ENCODE data around the gene DAP. TPM values are rescaled to one million over a fixed set of nuclear protein-coding genes. Genes with fewer than 3 reads are reported as not detected.

DAP gene
- total and polyA plus RNA-seq, 12 donors = 14.2 to 52.5 (median 28.0) TPM

- intact Hi-C loops (cut with DNase I) = no loop called here
- TF ChIP-seq, protein P1, sequence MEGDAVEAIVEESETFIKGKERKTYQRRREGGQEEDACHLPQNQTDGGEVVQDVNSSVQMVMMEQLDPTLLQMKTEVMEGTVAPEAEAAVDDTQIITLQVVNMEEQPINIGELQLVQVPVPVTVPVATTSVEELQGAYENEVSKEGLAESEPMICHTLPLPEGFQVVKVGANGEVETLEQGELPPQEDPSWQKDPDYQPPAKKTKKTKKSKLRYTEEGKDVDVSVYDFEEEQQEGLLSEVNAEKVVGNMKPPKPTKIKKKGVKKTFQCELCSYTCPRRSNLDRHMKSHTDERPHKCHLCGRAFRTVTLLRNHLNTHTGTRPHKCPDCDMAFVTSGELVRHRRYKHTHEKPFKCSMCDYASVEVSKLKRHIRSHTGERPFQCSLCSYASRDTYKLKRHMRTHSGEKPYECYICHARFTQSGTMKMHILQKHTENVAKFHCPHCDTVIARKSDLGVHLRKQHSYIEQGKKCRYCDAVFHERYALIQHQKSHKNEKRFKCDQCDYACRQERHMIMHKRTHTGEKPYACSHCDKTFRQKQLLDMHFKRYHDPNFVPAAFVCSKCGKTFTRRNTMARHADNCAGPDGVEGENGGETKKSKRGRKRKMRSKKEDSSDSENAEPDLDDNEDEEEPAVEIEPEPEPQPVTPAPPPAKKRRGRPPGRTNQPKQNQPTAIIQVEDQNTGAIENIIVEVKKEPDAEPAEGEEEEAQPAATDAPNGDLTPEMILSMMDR (IDR thresholded peaks at IDR 0.05) = no peak
- DNase-seq (no peak), ATAC-seq (no peak)
- peaks cover 0 to 5% (median 0%) of the 10 kb centered on the region in 7 donors for H3K27me3 ChIP-seq
- H3K4me3 ChIP-seq = no peak overlapping the region
- H3K9me3 ChIP-seq = no peaks in the 10 kb centered on the region
- 86 to 87% methylated on average over 6 of the region's 6 CpGs for WGBS, 2 donors
- H3K36me3 ChIP-seq = peaks cover 0 to 17% (median 0%) of the 10 kb centered on the region in 9 donors
- H3K27ac ChIP-seq = no peak overlapping the region
- H3K4me1 ChIP-seq = peaks cover 0 to 6% (median 0%) of the 10 kb centered on the region in 9 donors
Observed at GRCh38 chr5:10645671-10646070, 115.4 kb downstream of the DAP start.

GRCh38 chr5:10645146-10645545 is 115.9 kb downstream of the DAP start:
- ATAC-seq (no peak), DNase-seq (no peak)
- TF ChIP-seq, protein P1 (IDR thresholded peaks at IDR 0.05) = no peak
- peaks cover 0 to 6% (median 0%) of the 10 kb centered on the region in 9 donors for H3K4me1 ChIP-seq
- H3K36me3 ChIP-seq = peaks cover 0 to 12% (median 0%) of the 10 kb centered on the region in 9 donors
- WGBS, 2 donors = 95 to 97% methylated on average over 3 of the region's 3 CpGs
- H3K9me3 ChIP-seq = no peaks in the 10 kb centered on the region
- intact Hi-C loops (cut with DNase I) = no loop called here
- H3K27me3 ChIP-seq = peaks cover 0 to 5% (median 0%) of the 10 kb centered on the region in 7 donors
- no peak overlapping the region for H3K4me3 ChIP-seq
- no peak overlapping the region for H3K27ac ChIP-seq

DNA sequence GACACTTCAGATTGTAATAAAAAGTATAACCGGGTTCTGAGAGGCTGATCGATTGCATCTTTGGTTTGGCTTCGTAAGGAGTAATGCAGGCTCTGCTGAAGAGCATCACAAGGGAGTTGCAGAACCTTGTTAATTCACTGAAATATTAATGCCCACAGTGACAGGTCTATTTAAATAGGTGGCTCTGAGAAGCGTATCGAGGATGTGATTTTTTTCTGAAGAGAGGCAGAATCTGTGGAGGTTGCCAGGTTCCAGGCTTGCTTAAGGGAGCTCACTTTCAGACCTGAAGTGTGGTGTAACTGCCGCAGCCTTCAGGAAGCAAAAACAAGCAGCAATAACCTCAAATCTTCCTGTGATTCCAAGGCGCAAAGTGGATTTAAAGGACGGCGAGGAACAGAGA is 116.8 kb downstream of the DAP start:
- Histone ChIP-seq H3K4me3 (no peak overlapping the region), H3K27me3 (peaks cover 0 to 2% (median 0%) of the 10 kb centered on the region in 7 donors), H3K9me3 (no peaks in the 10 kb centered on the region), H3K36me3 (peaks cover 0 to 4% (median 0%) of the 10 kb centered on the region in 9 donors), H3K4me1 (peaks cover 0 to 6% (median 0%) of the 10 kb centered on the region in 9 donors), H3K27ac (no peak overlapping the region)
- TF ChIP-seq, protein P1 (IDR thresholded peaks at IDR 0.05) = no peak
- DNase-seq (no peak), ATAC-seq (no peak)
- 77 to 78% methylated on average over 9 of the region's 9 CpGs for WGBS, 2 donors
- intact Hi-C loops (cut with DNase I) = no loop called here

DNA sequence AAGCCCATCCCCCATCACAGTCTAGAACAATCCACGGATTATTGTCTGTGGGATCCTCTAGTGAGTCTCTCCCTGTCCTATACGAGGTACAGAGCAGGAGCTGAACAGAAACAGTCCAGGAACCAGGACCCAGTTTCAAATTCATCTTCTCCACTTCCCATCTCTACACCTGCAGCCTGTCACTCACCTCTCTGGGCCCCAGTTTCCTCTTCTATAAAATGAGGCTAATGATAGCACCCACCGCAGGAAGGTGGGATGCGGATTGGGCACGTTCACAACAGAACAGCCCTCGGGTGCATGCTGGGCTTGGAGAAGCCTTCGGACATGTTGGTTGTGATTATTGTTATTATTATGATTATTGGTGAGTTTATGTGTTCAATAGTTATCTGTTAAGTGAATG is 118.7 kb downstream of the DAP start:
- DNase-seq (no peak), ATAC-seq (no peak)
- Histone ChIP-seq H3K9me3 (no peaks in the 10 kb centered on the region), H3K27ac (no peak overlapping the region), H3K36me3 (peaks cover 0 to 8% (median 0%) of the 10 kb centered on the region in 9 donors), H3K4me3 (no peak overlapping the region), H3K27me3 (no peaks in the 10 kb centered on the region), H3K4me1 (peaks cover 0 to 6% (median 0%) of the 10 kb centered on the region in 9 donors)
- TF ChIP-seq, protein P1 (IDR thresholded peaks at IDR 0.05) = no peak
- intact Hi-C loops (cut with DNase I) = no loop called here
- WGBS, 2 donors = 77 to 84% methylated on average over 7 of the region's 7 CpGs
